NB4 (cell line): ENCODE data around the gene METAP1D.

Experiments
- DNase-seq: peaks from one replicate; pipeline ENCODE4 v3.0.0; 2010; ENCODE audit warnings: low read depth
- H3K4me3 ChIP-seq: one replicate; pipeline ENCODE4 v1.5.1; 2011; ENCODE audit warnings: mild to moderate bottlenecking, low read depth, low read length, moderate library complexity
- MYC ChIP-seq: IDR thresholded peaks from 2 replicates; pipeline ENCODE4 v1.6.1; 2011; ENCODE audit warnings: low read depth, low read length
- POLR2A ChIP-seq: IDR thresholded peaks from 2 replicates; pipeline ENCODE4 v1.6.1; 2011; ENCODE audit warnings: mild to moderate bottlenecking; ENCODE audit not compliant: insufficient read length; ENCODE audit errors: extremely low read depth
- TF ChIP-seq, protein P1 (sequence below): IDR thresholded peaks from one replicate; pipeline ENCODE4 v1.5.1; 2012; ENCODE audit warnings: low read depth, low read length
- TF ChIP-seq, protein P2 (sequence below): IDR thresholded peaks from 2 replicates; pipeline ENCODE4 v1.6.1; 2011; ENCODE audit warnings: low read depth, low read length

The METAP1D gene

DNA sequence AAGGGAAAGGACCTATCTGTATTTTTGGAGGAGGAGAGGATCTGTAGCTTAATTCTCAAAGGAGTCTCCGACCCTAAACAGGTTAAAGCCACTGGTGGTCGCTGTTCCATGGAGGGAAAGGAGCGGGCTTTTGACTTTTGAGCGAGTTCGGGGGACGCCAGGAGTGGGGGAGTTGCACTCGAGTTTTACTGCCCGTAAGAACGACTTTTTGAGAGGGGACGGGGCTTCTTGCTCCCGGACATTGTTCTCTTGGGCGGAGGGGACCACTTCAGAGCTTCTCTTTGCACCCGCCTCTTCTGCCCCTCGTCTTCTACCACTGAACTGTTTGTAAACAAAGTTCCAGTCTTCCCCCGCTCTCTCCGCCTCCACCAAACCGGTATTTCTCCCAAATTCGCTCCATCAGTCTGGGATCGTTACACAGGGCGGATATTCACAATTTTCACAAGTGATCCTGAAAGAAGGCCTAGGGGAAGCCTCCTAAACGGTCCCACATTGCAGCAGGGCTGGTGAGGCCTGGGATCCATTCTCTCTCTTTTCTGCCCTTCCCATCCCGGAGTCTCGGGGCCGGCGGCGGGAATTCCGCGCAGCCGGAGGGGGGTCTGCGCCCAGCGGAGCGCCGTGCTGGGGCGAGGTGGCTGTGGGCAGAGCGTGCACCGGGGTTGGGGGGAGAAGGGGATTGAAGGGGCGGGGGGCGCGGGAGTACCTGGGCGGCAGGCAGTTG lies 96.3 kb downstream of the METAP1D start:
- no peak for DNase-seq
- no peak overlapping the region for H3K4me3 ChIP-seq
- TF ChIP-seq POLR2A, result no peak
- TF ChIP-seq, protein P1, sequence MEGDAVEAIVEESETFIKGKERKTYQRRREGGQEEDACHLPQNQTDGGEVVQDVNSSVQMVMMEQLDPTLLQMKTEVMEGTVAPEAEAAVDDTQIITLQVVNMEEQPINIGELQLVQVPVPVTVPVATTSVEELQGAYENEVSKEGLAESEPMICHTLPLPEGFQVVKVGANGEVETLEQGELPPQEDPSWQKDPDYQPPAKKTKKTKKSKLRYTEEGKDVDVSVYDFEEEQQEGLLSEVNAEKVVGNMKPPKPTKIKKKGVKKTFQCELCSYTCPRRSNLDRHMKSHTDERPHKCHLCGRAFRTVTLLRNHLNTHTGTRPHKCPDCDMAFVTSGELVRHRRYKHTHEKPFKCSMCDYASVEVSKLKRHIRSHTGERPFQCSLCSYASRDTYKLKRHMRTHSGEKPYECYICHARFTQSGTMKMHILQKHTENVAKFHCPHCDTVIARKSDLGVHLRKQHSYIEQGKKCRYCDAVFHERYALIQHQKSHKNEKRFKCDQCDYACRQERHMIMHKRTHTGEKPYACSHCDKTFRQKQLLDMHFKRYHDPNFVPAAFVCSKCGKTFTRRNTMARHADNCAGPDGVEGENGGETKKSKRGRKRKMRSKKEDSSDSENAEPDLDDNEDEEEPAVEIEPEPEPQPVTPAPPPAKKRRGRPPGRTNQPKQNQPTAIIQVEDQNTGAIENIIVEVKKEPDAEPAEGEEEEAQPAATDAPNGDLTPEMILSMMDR, result peak; percentile 34

DNA sequence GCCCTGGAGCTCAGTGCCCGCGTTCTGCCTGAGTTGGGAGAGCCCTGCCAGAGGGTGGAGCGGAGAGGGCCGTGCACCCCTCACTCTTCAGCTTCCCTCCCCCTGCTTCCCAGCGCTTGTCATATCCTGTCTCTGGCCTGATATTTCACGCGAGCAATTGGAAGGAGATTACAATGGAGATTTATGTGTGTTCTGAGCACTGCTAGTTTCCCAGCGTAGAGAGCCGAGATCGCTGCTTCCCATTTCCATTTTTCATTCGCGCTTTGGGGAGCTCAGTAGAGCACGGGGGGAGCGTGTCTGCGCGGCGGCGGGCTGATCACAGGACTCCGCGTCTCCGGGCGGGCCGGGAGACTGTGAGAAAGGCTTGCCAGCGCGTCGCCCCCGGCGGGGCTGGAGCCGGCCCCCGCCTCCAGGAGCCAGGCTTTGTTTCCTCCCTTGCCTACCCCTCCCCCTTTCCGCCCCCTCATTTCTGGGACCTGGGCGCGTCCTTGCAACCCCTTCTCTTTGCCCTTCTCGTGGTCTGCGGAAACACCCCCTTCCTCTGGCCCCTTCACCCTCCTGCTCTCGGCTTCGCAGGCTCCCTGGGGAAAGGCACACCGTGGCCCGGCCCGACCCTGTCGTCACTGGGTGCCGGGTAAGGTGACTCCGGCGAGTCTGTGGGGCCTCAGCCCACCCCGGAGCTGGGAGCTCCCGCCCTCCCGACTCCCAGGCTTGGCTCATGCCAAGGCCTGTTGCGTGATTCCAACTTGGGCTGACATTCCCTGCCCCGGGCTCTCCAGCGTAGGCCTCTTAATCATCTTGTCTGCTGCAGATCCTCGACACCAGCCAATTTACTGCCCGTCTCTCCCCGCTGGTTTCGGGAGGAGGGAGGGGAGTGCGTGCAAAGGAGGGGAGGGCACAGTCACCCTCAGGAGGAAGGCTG lies 97.1 kb downstream of the METAP1D start:
- H3K4me3 ChIP-seq, result no peak overlapping the region
- DNase-seq, result peak; percentile 49
- TF ChIP-seq, protein P1, result no peak
- TF ChIP-seq, protein P2, sequence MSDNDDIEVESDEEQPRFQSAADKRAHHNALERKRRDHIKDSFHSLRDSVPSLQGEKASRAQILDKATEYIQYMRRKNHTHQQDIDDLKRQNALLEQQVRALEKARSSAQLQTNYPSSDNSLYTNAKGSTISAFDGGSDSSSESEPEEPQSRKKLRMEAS, result no peak
- TF ChIP-seq POLR2A (no peak), MYC (no peak)

DNA sequence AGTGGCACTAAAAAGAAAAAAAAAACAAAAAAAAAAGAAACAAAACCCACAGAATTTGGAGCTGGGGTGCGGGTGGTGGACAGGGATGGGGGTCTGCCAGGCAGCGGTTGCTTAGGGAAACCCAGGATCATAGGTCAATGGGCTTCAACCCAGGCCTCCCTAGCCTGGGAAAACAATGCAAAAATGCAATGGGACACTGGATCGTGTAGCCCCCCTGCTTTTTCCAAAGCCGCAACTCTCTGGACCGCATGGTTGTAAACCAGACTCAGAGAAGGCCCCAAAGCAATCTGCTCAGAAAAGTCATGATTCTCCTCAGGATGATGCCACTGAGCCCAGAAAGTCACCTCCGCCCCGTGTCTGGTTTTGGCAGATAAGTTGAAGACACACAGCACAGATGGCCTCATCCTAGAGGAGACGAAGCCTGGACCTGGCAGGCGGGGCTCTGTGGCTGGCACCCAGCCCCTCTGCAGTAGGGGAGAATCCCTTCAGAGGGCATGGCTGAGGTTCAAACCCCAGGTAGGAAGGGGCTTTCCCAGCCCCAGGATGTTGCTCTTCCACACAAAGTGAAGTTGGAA lies 97.9 kb downstream of the METAP1D start:
- no peak overlapping the region for H3K4me3 ChIP-seq
- no peak for DNase-seq
- TF ChIP-seq, protein P2, result no peak
- TF ChIP-seq POLR2A (no peak), MYC (no peak)
- TF ChIP-seq, protein P1, result no peak

DNA sequence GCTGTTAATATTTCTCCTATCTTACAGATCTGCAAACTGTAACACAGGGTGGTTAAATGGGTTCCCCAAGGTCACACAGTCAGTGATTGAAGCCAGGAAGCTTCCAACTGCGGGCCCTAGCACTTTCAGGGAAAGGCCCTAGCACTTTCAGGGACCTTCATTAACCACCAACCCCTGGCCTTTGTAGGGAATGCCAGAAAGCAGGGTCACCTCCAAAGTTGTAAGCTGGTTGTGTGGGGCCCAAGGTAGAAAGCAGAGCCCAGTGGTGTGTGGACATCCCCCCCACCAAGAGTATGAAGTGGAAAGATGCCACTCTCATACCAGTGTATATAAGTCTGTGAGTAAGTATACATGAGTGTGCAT lies 98.5 kb downstream of the METAP1D start:
- TF ChIP-seq MYC (no peak), POLR2A (no peak)
- TF ChIP-seq, protein P1, result no peak
- TF ChIP-seq, protein P2, result no peak
- DNase-seq, result no peak
- no peak overlapping the region for H3K4me3 ChIP-seq

DNA sequence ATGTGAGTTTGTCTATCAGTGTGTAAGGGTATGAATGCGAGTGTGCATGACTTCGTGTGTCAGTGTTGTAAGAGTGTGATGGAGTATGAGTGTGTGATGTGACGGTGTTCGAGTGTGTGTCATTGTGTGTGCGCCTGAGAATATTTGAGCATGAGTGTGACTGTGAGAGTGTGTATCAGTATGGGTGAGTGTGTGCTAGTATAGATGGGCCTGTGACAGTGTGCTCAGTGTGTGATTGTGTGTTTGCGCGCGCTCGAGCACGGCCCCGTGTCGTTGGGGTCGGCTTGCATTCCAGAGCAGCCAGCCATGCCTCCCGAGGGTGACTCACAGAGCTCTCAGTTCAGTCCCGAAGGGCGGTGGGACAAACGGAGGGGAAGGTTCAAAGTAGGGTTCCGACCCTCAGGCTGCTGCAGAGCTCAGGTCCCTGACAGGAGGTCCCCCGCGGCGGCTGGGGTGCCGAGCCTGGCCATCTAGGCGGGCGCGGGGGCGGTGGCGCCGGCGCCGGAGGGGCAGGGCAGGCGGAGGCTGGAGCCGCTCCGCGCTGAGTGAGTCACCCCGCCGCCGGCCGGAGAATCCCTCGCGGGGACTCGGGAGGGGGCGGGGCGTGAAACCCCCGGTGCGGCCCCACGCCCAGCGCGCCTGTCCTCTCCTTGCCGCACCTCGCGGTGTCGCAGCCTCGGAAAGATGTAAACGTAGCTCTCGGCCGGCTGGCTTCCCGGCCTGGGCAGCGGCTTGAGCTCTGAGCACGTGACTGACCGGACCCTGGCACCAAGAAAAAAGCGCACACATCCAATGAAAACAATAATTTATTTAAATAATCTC lies 99.1 kb downstream of the METAP1D start:
- peak; percentile 76 for DNase-seq
- TF ChIP-seq, protein P2, result peak; percentile 83
- TF ChIP-seq MYC, result no peak; the same call in 1 of the 2 replicates
- H3K4me3 ChIP-seq, result peak overlapping the region; percentile 34
